Retinal pigment epithelial cell (primary cell): ENCODE measurements around the gene DENND5A.

Experiments
- DNase-seq: peaks from one replicate; pipeline ENCODE4 v3.0.0-alpha.2; 2010; ENCODE audit warnings: low read depth
- H3K4me3 ChIP-seq: 2 replicates; pipeline ENCODE4 v1.5.1; 2011; ENCODE audit warnings: mild to moderate bottlenecking, low read length, control low read depth, moderate library complexity
- CTCF ChIP-seq: conservative IDR thresholded peaks from 2 replicates; pipeline ENCODE4 v1.5.1; 2011; ENCODE audit warnings: low read depth, low read length, control low read depth, inconsistent platforms

DENND5A gene

DNA sequence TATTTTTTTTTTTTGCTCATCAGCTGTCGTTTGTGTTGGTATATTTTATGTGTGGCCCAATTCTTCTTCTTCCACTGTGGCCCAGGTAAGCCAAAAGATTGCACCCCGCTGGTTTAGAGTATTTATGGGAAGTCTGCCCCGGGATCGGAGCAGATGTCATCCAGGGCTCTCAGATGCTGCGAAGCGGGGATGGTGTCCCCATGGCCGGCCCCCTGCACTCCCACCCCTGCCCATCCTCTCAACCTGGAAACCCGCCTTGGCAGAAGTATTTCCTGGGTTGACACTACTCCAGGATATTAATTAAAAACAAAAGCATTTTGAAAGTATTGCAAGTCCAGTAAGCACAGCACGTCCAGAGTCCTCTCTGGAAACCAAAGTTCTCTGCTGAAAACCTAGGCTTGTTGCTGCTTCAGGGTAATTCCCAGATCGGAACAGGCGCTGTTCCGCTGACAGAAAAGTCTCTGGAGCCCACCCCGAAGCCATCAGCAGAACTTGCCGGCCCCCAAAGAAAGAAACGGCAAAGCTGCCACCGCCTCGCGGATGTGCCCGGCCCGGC is 174.6 kb downstream of the DENND5A start:
- DNase-seq = no peak
- no peak for TF ChIP-seq CTCF
- H3K4me3 ChIP-seq = peak overlapping the region; percentile 33

GRCh38 chr11:9089636-9090035 is 175.5 kb downstream of the DENND5A start:
- no peak for DNase-seq
- TF ChIP-seq CTCF = no peak
- H3K4me3 ChIP-seq = no peak overlapping the region

GRCh38 chr11:9089061-9089460 is 176.1 kb downstream of the DENND5A start:
- no peak for TF ChIP-seq CTCF
- no peak overlapping the region for H3K4me3 ChIP-seq
- no peak for DNase-seq
